Uterus (tissue), 2 donors: Measurements from ENCODE around the gene WDR11.
"Not testable (repeated sequence)": the region's sequence is repeated elsewhere in the genome, so short reads cannot be mapped to it uniquely, and the experiment has no call there.

Experiments
- CTCF ChIP-seq, 4 experiments: fragments of 200-600 bp in 2 of 4; fragments of 450-650 bp in 2 of 4; sonication (generic) in 2 of 4; IDR thresholded peaks; one replicate each; pipeline ENCODE4 v1.5.1; 2016 to 2019; ENCODE audit warnings: antibody characterized with exemption in 4 of 4, mild to moderate bottlenecking in 2 of 4, moderate library complexity in 1 of 4
- POLR2A ChIP-seq, 2 donors: fragments of 450-650 bp; IDR thresholded peaks; one replicate each; pipeline ENCODE4 v1.6.1; 2016; ENCODE audit warnings: antibody characterized with exemption in 2 of 2, mild to moderate bottlenecking in 1 of 2, moderate library complexity in 1 of 2

- TF ChIP-seq CTCF, POLR2A (IDR thresholded peaks at IDR 0.05): not testable (repeated sequence)
Observed at GRCh38 chr10:120923886-120924285, 72.7 kb downstream of the WDR11 start.
